Left lung (tissue), 10 donors: Measurements from ENCODE around the gene MAN1C1. TPM values are rescaled to one million over a fixed set of nuclear protein-coding genes. Genes with fewer than 3 reads are reported as not detected.

Experiments used
- ATAC-seq: fragments of 200-7000 bp; cut with Tn5 transposase; one replicate; pipeline ENCODE4 v1.9.1; 2020; ENCODE audit warnings: moderate library complexity
- DNase-seq, 4 donors: peaks; one replicate each; pipeline ENCODE4 v3.0.0-alpha.2; 2013 to 2020
- H3K27ac ChIP-seq, 2 donors: fragments of 200-600 bp; sonication (generic) in 1 of 2; one replicate each; pipeline versions ENCODE4 v1.5.0 to v1.8.0; 2020 to 2021
- H3K27me3 ChIP-seq, 2 donors: fragments of 200-600 bp; sonication (generic) in 1 of 2; one replicate each; pipeline versions ENCODE4 v1.5.0 to v1.8.0; 2020 to 2021
- H3K36me3 ChIP-seq, 2 donors: fragments of 200-600 bp; sonication (generic) in 1 of 2; one replicate each; pipeline versions ENCODE4 v1.5.0 to v1.8.0; 2020 to 2021
- H3K4me1 ChIP-seq, 2 donors: fragments of 200-600 bp; one replicate each; pipeline ENCODE4 v1.8.0; 2021
- H3K4me3 ChIP-seq, 2 donors: fragments of 200-600 bp; sonication (generic) in 1 of 2; one replicate each; pipeline versions ENCODE4 v1.5.0 to v1.8.0; 2020 to 2021; ENCODE audit warnings: mild to moderate bottlenecking in 1 of 2
- H3K9me3 ChIP-seq, 2 donors: fragments of 200-600 bp; sonication (generic) in 1 of 2; one replicate each; pipeline versions ENCODE4 v1.5.0 to v1.8.0; 2020 to 2021
- intact Hi-C, 2 donors: fragments of 100-400 bp; cut with DNase I; formaldehyde crosslinking; loops; one replicate each; pipeline versions ENCODE4 v1.11.2 to v1.14.2; 2022
- polyA plus RNA-seq, 6 donors: library from polyadenylated mRNA; unstranded; fragments of 120-200 nt; gene quantifications; one replicate each; pipeline ENCODE4 v1.2.1, GENCODE V29; 2013; ENCODE audit not compliant: insufficient read length in 6 of 6
- total RNA-seq, 2 donors: library from RNA; stranded (reverse); fragmentation: NEBNext Ultra II Directional; extraction: Animal tissue kit (Norgen Biotek cat#: 25700); gene quantifications; one replicate each; pipeline ENCODE4 v1.2.1, GENCODE V29; 2021
- TF ChIP-seq, protein P1 (sequence below), 2 donors: fragments of 200-600 bp; sonication (generic) in 1 of 2; IDR thresholded peaks; one replicate each; pipeline versions ENCODE4 v1.5.0 to v1.8.0; 2021; ENCODE audit warnings: antibody characterized with exemption in 2 of 2
- donor health status: DM: no; HTN: yes; CAD: no.
- donor health status: DM: no; HTN: no; CAD: no.

The MAN1C1 gene
- total and polyA plus RNA-seq, 8 donors = 14.9 to 20.3 (median 16.1) TPM

DNA sequence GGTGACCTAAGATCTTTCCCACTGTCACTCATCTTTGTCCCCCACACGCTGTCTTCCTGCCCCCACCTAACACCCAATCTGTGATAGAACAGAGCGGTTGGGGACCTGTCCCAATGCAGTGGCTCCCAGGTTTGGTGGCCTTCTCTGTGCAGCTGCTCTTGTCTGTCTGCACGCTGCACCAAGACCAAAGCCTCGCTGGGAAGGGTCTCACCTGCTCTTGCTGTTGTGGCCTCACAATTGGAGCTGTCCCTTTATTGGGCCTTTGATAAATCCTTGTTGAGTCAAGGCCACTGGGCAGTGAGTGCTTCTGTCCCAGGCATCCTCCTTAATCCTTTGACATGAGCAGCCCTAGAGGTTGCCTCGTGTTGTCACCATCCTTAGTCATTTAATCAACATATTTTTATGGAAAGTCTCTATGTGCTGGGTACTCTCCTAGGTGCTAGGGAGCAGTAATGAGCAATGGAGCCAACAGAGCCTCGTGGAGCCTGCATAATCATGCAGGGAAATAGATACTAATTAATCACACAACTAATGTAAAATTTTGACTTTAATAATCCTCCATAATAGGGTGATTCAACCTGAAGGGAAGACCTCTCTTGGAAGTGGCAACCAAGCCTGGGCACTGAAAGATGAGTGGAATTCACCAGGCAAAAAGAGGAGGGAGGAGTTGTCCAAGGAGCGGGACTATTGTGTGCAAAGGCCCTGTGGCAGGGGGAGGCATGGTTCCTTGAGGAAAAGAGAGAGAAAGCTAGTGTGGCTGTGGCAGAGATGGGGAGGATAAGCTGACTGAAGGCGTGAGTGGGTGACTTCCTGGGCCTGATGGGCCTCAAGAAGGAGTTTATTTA lies 57.6 kb downstream of the MAN1C1 start:
- no peak for ATAC-seq
- DNase-seq = no peak
- intact Hi-C loops = no loop called here
- Histone ChIP-seq H3K9me3 (no peaks in the 10 kb centered on the region), H3K36me3 (no peaks in the 10 kb centered on the region), H3K4me3 (no peak overlapping the region), H3K27me3 (no peaks in the 10 kb centered on the region), H3K4me1 (peaks cover 0 to 8% of the 10 kb centered on the region in 2 donors), H3K27ac (no peak overlapping the region)
- TF ChIP-seq, protein P1, sequence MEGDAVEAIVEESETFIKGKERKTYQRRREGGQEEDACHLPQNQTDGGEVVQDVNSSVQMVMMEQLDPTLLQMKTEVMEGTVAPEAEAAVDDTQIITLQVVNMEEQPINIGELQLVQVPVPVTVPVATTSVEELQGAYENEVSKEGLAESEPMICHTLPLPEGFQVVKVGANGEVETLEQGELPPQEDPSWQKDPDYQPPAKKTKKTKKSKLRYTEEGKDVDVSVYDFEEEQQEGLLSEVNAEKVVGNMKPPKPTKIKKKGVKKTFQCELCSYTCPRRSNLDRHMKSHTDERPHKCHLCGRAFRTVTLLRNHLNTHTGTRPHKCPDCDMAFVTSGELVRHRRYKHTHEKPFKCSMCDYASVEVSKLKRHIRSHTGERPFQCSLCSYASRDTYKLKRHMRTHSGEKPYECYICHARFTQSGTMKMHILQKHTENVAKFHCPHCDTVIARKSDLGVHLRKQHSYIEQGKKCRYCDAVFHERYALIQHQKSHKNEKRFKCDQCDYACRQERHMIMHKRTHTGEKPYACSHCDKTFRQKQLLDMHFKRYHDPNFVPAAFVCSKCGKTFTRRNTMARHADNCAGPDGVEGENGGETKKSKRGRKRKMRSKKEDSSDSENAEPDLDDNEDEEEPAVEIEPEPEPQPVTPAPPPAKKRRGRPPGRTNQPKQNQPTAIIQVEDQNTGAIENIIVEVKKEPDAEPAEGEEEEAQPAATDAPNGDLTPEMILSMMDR (IDR thresholded peaks at IDR 0.05) = no peak

DNA sequence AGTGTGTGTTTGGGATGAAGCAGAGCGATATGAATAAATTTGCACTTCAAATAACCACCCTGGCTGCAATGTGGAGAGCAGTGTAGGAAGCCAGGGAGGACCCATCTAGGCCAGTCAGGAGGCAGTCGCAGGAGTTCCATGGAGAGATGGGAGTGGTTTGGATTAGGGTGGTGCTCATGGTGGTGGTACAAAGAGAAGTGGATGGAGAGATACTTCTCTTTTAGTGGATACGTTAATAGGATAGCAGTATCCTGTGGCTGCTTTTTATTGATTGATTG lies 58.2 kb downstream of the MAN1C1 start:
- peaks cover 0 to 8% of the 10 kb centered on the region in 2 donors for H3K4me1 ChIP-seq
- no peaks in the 10 kb centered on the region for H3K27me3 ChIP-seq
- DNase-seq (no peak), ATAC-seq (no peak)
- H3K27ac ChIP-seq = no peak overlapping the region
- no peaks in the 10 kb centered on the region for H3K9me3 ChIP-seq
- H3K36me3 ChIP-seq = no peaks in the 10 kb centered on the region
- intact Hi-C loops = no loop called here
- TF ChIP-seq, protein P1 (IDR thresholded peaks at IDR 0.05) = no peak
- no peak overlapping the region for H3K4me3 ChIP-seq

DNA sequence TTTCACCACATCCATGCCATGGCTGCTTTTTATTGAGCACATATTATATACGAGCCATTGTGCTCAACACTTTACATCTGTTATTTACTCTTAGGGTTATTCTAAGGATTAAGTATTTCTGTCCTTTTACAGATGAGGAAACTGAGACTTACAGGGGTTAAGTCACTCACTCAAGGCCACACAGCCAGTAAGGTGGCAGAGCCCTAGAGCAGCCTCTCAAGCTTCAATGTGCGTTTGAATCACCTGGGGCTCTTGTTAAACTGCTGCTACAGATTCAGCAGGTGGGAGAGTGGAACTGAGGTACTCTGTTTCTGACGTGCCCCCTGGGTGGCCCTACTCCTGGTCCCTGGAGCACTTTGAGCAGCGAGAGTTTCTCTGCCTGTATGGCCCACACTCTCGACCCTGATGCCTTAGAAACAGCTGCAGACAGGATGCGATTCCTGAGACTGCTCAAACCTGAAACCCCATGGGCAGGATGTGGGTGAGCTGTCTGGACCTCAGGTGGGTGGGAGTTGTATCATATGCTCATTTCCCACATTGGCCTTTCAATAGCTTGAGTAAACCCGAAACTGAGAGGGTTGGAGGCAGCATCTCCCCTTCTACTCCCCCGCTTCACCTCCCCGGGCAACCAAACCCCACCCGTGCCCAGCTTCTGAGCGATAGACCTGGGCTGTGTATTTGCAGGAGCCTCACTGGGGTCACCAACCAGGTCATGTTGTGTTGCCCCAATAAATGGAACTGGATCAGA lies 59.3 kb downstream of the MAN1C1 start:
- TF ChIP-seq, protein P1 (IDR thresholded peaks at IDR 0.05) = no peak
- DNase-seq (no peak), ATAC-seq (no peak)
- peaks cover 0 to 8% of the 10 kb centered on the region in 2 donors for H3K4me1 ChIP-seq
- H3K27me3 ChIP-seq = no peaks in the 10 kb centered on the region
- H3K27ac ChIP-seq = no peak overlapping the region
- H3K36me3 ChIP-seq = no peaks in the 10 kb centered on the region
- H3K9me3 ChIP-seq = no peaks in the 10 kb centered on the region
- no peak overlapping the region for H3K4me3 ChIP-seq
- intact Hi-C loops = no loop called here

DNA sequence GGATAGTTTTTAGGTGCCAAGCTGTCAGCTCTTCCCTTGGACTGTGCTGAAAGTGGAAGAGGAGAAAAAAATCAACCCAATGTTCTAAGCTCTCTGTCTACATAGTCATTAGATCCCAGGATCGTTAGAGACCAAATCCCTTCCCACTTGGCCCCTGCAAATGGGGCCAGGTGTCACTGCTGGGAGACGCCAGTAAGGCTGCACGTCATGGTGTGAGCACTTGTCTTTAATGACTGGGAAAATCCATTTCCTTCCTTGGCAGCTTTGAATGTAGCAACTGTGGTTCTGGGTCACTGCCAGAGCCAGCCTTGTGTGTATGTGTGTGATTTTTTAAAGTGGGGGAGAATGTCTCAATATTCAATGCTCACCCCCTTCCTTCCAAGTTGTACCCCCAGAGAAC lies 59.9 kb downstream of the MAN1C1 start:
- TF ChIP-seq, protein P1 (IDR thresholded peaks at IDR 0.05) = no peak
- intact Hi-C loops = no loop called here
- Histone ChIP-seq H3K36me3 (no peaks in the 10 kb centered on the region), H3K9me3 (no peaks in the 10 kb centered on the region), H3K4me3 (no peak overlapping the region), H3K4me1 (peaks cover 0 to 8% of the 10 kb centered on the region in 2 donors), H3K27ac (no peak overlapping the region), H3K27me3 (no peaks in the 10 kb centered on the region)
- DNase-seq (no peak), ATAC-seq (peak; percentile 40)

DNA sequence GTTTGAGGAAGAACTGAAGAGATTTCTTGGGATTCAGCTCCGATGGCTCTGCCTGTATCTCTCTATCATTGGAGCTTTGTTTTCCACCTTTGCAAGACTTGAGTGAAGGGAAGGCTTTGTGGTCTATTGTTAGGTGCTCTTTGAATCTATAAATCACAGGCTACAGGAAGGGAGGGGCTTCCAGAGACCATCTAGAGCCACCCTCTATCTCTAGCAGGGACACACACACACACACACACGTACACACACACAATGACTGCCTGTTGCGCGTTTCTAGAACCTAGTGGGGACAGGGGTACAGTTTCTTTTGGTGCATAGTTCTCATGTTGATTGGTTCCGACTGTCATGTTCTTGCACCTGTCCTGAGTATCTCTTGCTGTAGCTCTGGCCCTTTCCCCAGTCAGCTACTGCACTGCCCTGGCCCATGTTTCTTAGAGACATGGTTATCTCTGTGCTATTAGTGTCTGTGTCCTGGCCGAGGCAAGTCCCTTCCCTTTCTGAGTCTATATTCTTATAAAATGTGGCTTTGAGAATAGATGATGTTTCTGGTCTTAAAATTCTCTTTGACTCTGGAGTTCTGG lies 60.7 kb downstream of the MAN1C1 start:
- H3K36me3 ChIP-seq = no peaks in the 10 kb centered on the region
- TF ChIP-seq, protein P1 (IDR thresholded peaks at IDR 0.05) = no peak
- H3K27ac ChIP-seq = no peak overlapping the region
- H3K4me1 ChIP-seq = peaks cover 0 to 8% of the 10 kb centered on the region in 2 donors
- H3K9me3 ChIP-seq = no peaks in the 10 kb centered on the region
- no peak overlapping the region for H3K4me3 ChIP-seq
- DNase-seq (no peak), ATAC-seq (no peak)
- no peaks in the 10 kb centered on the region for H3K27me3 ChIP-seq
- intact Hi-C loops = no loop called here
